Stimulated activated CD4-positive, alpha-beta T cell treated with anti-CD3 and anti-CD28 coated beads, TNF-alpha, amount 100 ng/mL, for 1 hour (primary cell): ENCODE results near the gene OXNAD1.

ENCODE experiments used
- DNase-seq, 3 donors: peaks; one replicate each; pipeline ENCODE4 v3.0.0-alpha.2; 2020; ENCODE audit warnings: low read depth in 3 of 3, low spot score in 1 of 3

OXNAD1 gene

GRCh38 chr3:16245609-16246008 lies 19.4 kb upstream of the OXNAD1 start:
- DNase-seq, result no peak

- peak; percentile 31 to 58 (median 53) for DNase-seq
Measured at GRCh38 chr3:16247282-16248061, 17.5 kb upstream of the OXNAD1 start.

- no peak for DNase-seq
Measured at GRCh38 chr3:16248556-16248955, 16.5 kb upstream of the OXNAD1 start.

GRCh38 chr3:16249336-16249735 lies 15.7 kb upstream of the OXNAD1 start:
- no peak for DNase-seq

GRCh38 chr3:16249886-16250285 lies 15.1 kb upstream of the OXNAD1 start:
- DNase-seq, result no peak

- no peak for DNase-seq
Measured at GRCh38 chr3:16251316-16252085, 13.5 kb upstream of the OXNAD1 start.

- DNase-seq, result no peak
Measured at GRCh38 chr3:16252243-16252978, 12.6 kb upstream of the OXNAD1 start.

- no peak for DNase-seq
Measured at GRCh38 chr3:16252988-16253387, 12.0 kb upstream of the OXNAD1 start.

- DNase-seq, result no peak
Measured at GRCh38 chr3:16253601-16254000, 11.4 kb upstream of the OXNAD1 start.

GRCh38 chr3:16254916-16255315 lies 10.1 kb upstream of the OXNAD1 start:
- DNase-seq, result no peak

- DNase-seq, result no peak
Measured at GRCh38 chr3:16255326-16255725, 9.7 kb upstream of the OXNAD1 start.

- DNase-seq, result no peak
Measured at GRCh38 chr3:16255726-16256125, 9.3 kb upstream of the OXNAD1 start.

GRCh38 chr3:16257309-16257708 lies 7.7 kb upstream of the OXNAD1 start:
- DNase-seq, result no peak

GRCh38 chr3:16258177-16258576 lies 6.8 kb upstream of the OXNAD1 start:
- DNase-seq, result no peak

- DNase-seq, result no peak
Measured at GRCh38 chr3:16258866-16259265, 6.1 kb upstream of the OXNAD1 start.

- no peak for DNase-seq
Measured at GRCh38 chr3:16260046-16260445, 5.0 kb upstream of the OXNAD1 start.

- no peak for DNase-seq
Measured at GRCh38 chr3:16262174-16262573, 2.8 kb upstream of the OXNAD1 start.

GRCh38 chr3:16264174-16264707 lies 771 bp upstream of the OXNAD1 start:
- DNase-seq, result no peak

GRCh38 chr3:16265455-16265786 lies 409 bp downstream of the OXNAD1 start:
- DNase-seq, result no peak

- DNase-seq, result no peak
Measured at GRCh38 chr3:16266714-16267113, 1.7 kb downstream of the OXNAD1 start.

- DNase-seq, result no peak
Measured at GRCh38 chr3:16270855-16271254, 5.8 kb downstream of the OXNAD1 start.

- no peak for DNase-seq
Measured at GRCh38 chr3:16272588-16272987, 7.6 kb downstream of the OXNAD1 start.
